Prostate gland (tissue), 2 donors: ENCODE results near the gene LDLRAD4. TPM values are rescaled to one million over a fixed set of nuclear protein-coding genes. Genes with fewer than 3 reads are reported as not detected.

Experiments
- DNase-seq: peaks from one replicate; pipeline ENCODE4 v3.0.0-alpha.2; 2019; ENCODE audit warnings: low spot score
- H3K27ac ChIP-seq, 2 donors: fragments of 200-600 bp; sonication (generic); 2 replicates each; pipeline ENCODE4 v1.5.1; 2017 to 2019
- H3K27me3 ChIP-seq: fragments of 200-600 bp; sonication (generic); replicated peaks from 2 replicates; pipeline ENCODE4 v1.5.1; 2019; ENCODE audit not compliant: insufficient read depth
- H3K36me3 ChIP-seq, 2 donors: fragments of 200-600 bp; sonication (generic); 1 replicate in 1 of 2; 2 replicates in 1 of 2; pipeline versions ENCODE4 v1.5.1 to v1.8.1; 2017 to 2019
- H3K4me1 ChIP-seq: fragments of 200-600 bp; sonication (generic); replicated peaks from 2 replicates; pipeline ENCODE4 v1.5.1; 2019
- H3K4me3 ChIP-seq, 2 donors: fragments of 200-600 bp; sonication (generic); 2 replicates each; pipeline ENCODE4 v1.5.1; 2017 to 2019
- H3K9me3 ChIP-seq: fragments of 200-600 bp; sonication (generic); 2 replicates; pipeline ENCODE4 v1.5.1; 2017
- CTCF ChIP-seq, 4 experiments: fragments of 200-600 bp in 2 of 4; fragments of 450-650 bp in 2 of 4; sonication (generic) in 2 of 4; IDR thresholded peaks; 1 replicate in 3 of 4; 2 replicates in 1 of 4; pipeline ENCODE4 v1.5.1; 2016 to 2019; ENCODE audit warnings: antibody characterized with exemption in 4 of 4, mild to moderate bottlenecking in 2 of 4, moderate library complexity in 2 of 4
- POLR2A ChIP-seq: fragments of 450-650 bp; IDR thresholded peaks from one replicate; pipeline ENCODE4 v1.6.1; 2016; ENCODE audit warnings: antibody characterized with exemption, mild to moderate bottlenecking
- POLR2AphosphoS5 ChIP-seq: sonication (generic); formaldehyde crosslinking; IDR thresholded peaks from one replicate; pipeline ENCODE4 v1.6.1; 2017; ENCODE audit warnings: antibody characterized with exemption
- WGBS: methylation state at CpG from one replicate; pipeline ENCODE4 v1.1.5; 2018; 5-methylcytosine and 5-hydroxymethylcytosine counted together
- intact Hi-C: fragments of 100-400 bp; cut with DNase I; formaldehyde crosslinking; loops from one replicate; pipeline ENCODE4 v1.14.2; 2022
- total RNA-seq, 2 donors: library from RNA; depleted of rRNA; stranded (reverse); fragments of >200 nt; gene quantifications; one replicate each; pipeline ENCODE4 v1.1.0, GENCODE V29; 2016

The LDLRAD4 gene
- total RNA-seq, 2 donors from 2014 or later = 59.9 to 107 TPM

- TF ChIP-seq CTCF (IDR thresholded peaks at IDR 0.05) (no peak), POLR2AphosphoS5 (no peak), POLR2A (no peak)
- Histone ChIP-seq H3K27me3 (no peaks in the 10 kb centered on the region), H3K27ac (no peak overlapping the region), H3K36me3 (no peaks in the 10 kb centered on the region), H3K4me1 (no peaks in the 10 kb centered on the region), H3K4me3 (no peak overlapping the region), H3K9me3 (no peaks in the 10 kb centered on the region)
- 52% methylated on average over 6 of the region's 6 CpGs for WGBS
- no peak for DNase-seq
- intact Hi-C loops = loop anchor here (10.0 kb wide), 1 partner anchor 169 kb away; no protein-coding TSS in a partner anchor
Measured at GRCh38 chr18:13455471-13455870, 236.9 kb downstream of the LDLRAD4 start.

- TF ChIP-seq POLR2AphosphoS5 (no peak), POLR2A (no peak), CTCF (IDR thresholded peaks at IDR 0.05) (no peak)
- intact Hi-C loops = loop anchor here (10.0 kb wide), 1 partner anchor 169 kb away; no protein-coding TSS in a partner anchor
- 77% methylated on average over 19 of the region's 19 CpGs for whole genome bisulfite sequencing
Measured at GRCh38 chr18:13455960-13456481, 237.5 kb downstream of the LDLRAD4 start.

GRCh38 chr18:13456736-13457271 lies 238.2 kb downstream of the LDLRAD4 start:
- 96% methylated on average over 3 of the region's 3 CpGs for WGBS
- intact Hi-C loops = loop anchor here (10.0 kb wide), 1 partner anchor 168 kb away; no protein-coding TSS in a partner anchor
- no peaks in the 10 kb centered on the region for H3K36me3 ChIP-seq
- no peaks in the 10 kb centered on the region for H3K9me3 ChIP-seq
- no peaks in the 10 kb centered on the region for H3K4me1 ChIP-seq
- H3K27ac ChIP-seq = no peak overlapping the region
- TF ChIP-seq POLR2A (no peak), CTCF (IDR thresholded peaks at IDR 0.05) (no peak), POLR2AphosphoS5 (no peak)
- no peaks in the 10 kb centered on the region for H3K27me3 ChIP-seq
- DNase-seq = no peak
- H3K4me3 ChIP-seq = no peak overlapping the region

More at GRCh38 chr18:13455960-13456481, 237.5 kb downstream of the LDLRAD4 start:
- Histone ChIP-seq H3K4me3 (no peak overlapping the region), H3K4me1 (no peaks in the 10 kb centered on the region), H3K27ac (no peak overlapping the region), H3K36me3 (no peaks in the 10 kb centered on the region), H3K27me3 (no peaks in the 10 kb centered on the region), H3K9me3 (no peaks in the 10 kb centered on the region)
- no peak for DNase-seq

- intact Hi-C loops = loop anchor here (10.0 kb wide), 1 partner anchor 167 kb away; no protein-coding TSS in a partner anchor
- Histone ChIP-seq H3K9me3 (no peaks in the 10 kb centered on the region), H3K36me3 (no peaks in the 10 kb centered on the region), H3K4me3 (no peak overlapping the region), H3K4me1 (no peaks in the 10 kb centered on the region), H3K27ac (no peak overlapping the region), H3K27me3 (no peaks in the 10 kb centered on the region)
- TF ChIP-seq POLR2A (no peak), POLR2AphosphoS5 (no peak)
- 92% methylated on average over 10 of the region's 10 CpGs for WGBS
- no peak for DNase-seq
Measured at GRCh38 chr18:13457327-13457726, 238.8 kb downstream of the LDLRAD4 start.

DNA sequence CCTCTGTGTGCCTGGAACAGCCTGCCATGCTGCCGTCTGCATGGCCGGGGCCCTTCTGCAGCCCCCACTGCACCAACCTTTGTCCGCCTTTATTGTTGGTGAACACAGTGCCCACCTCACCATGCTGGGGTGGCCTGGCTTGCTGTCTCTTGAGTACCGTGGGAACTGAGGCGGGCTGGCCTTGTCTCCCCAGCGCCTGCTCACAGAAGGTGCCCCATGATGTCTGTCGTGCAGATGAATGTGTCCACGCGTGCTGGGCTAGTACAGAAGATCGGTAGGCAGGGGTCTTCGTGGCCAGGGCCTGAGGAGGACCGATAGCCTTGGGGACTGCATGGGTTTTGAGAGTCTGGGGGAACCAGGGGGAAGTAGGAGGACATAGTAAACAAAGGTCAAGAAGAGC lies 242.4 kb downstream of the LDLRAD4 start:
- Histone ChIP-seq H3K9me3 (no peaks in the 10 kb centered on the region), H3K27ac (no peak overlapping the region), H3K4me3 (no peak overlapping the region), H3K27me3 (no peaks in the 10 kb centered on the region), H3K36me3 (no peaks in the 10 kb centered on the region), H3K4me1 (no peaks in the 10 kb centered on the region)
- 90% methylated on average over 12 of the region's 12 CpGs for WGBS
- TF ChIP-seq CTCF (IDR thresholded peaks at IDR 0.05) (no peak), POLR2A (no peak), POLR2AphosphoS5 (no peak)
- intact Hi-C loops = no loop called here
- DNase-seq = no peak
